ENCODE data around the gene MMRN1.

The MMRN1 gene

GRCh38 chr4:89894649-89895550, at the start of gene MMRN1:
Gene MMRN1 (plus strand): TSS chr4:89894854. CDS start chr4:89894972, 118 bp downstream.
- no peak for DNase-seq

- DNase-seq = no peak
Observed at GRCh38 chr4:89847571-89848325, 46.9 kb upstream of the MMRN1 start.

- no peak for DNase-seq
Observed at GRCh38 chr4:89855236-89855635, 39.4 kb upstream of the MMRN1 start.

- no peak for DNase-seq
Observed at GRCh38 chr4:89860971-89861370, 33.7 kb upstream of the MMRN1 start.

- no peak for DNase-seq
Observed at GRCh38 chr4:89863533-89863932, 31.1 kb upstream of the MMRN1 start.

GRCh38 chr4:89868276-89868675, 26.4 kb upstream of the MMRN1 start:
- DNase-seq = no peak

- no peak for DNase-seq
Observed at GRCh38 chr4:89868999-89869589, 25.6 kb upstream of the MMRN1 start.

- DNase-seq = no peak
Observed at GRCh38 chr4:89871211-89871610, 23.4 kb upstream of the MMRN1 start.

- no peak for DNase-seq
Observed at GRCh38 chr4:89876548-89876947, 18.1 kb upstream of the MMRN1 start.

- DNase-seq = no peak
Observed at GRCh38 chr4:89878611-89879010, 16.0 kb upstream of the MMRN1 start.

GRCh38 chr4:89879215-89879614, 15.4 kb upstream of the MMRN1 start:
- no peak for DNase-seq

GRCh38 chr4:89889289-89889688, 5.4 kb upstream of the MMRN1 start:
- no peak for DNase-seq

GRCh38 chr4:89897867-89898266, 3.2 kb downstream of the MMRN1 start:
- no peak for DNase-seq

GRCh38 chr4:89898304-89898716, 3.7 kb downstream of the MMRN1 start:
- DNase-seq = no peak

- DNase-seq = no peak
Observed at GRCh38 chr4:89899152-89899551, 4.5 kb downstream of the MMRN1 start.

GRCh38 chr4:89899854-89900253, 5.2 kb downstream of the MMRN1 start:
- DNase-seq = no peak

GRCh38 chr4:89901808-89902431, 7.3 kb downstream of the MMRN1 start:
- peak; percentile 51 to 57 for DNase-seq

GRCh38 chr4:89904524-89904923, 9.9 kb downstream of the MMRN1 start:
- no peak for DNase-seq

GRCh38 chr4:89906316-89906715, 11.7 kb downstream of the MMRN1 start:
- DNase-seq = no peak

- DNase-seq = no peak
Observed at GRCh38 chr4:89906777-89907521, 12.3 kb downstream of the MMRN1 start.

- no peak for DNase-seq
Observed at GRCh38 chr4:89909889-89910288, 15.2 kb downstream of the MMRN1 start.

GRCh38 chr4:89913623-89914022, 19.0 kb downstream of the MMRN1 start:
- DNase-seq = no peak

All from stimulated activated CD4-positive, alpha-beta T cell treated with anti-CD3 and anti-CD28 coated beads, Interleukin-2, amount 100 ng/mL, for 24 hours (primary cell).